Aorta (tissue), 5 donors: Measurements from ENCODE around the gene ZNF19. TPM values are rescaled to one million over a fixed set of nuclear protein-coding genes. Genes with fewer than 3 reads are reported as not detected.
A peak's percentile ranks its signal among the peaks of the same experiment; 100 is the strongest.

Experiments
- ATAC-seq: fragments of 200-7000 bp; cut with Tn5 transposase; one replicate; pipeline ENCODE4 v1.9.1; 2022; ENCODE audit warnings: moderate library complexity; ENCODE audit not compliant: low FRiP score
- DNase-seq, 2 donors: peaks; one replicate each; pipeline ENCODE4 v3.0.0-alpha.2; 2020
- H3K27ac ChIP-seq, 2 donors: one replicate each; pipeline ENCODE4 v1.5.1; 2013; ENCODE audit warnings: low read length in 2 of 2, mild to moderate bottlenecking in 2 of 2, moderate library complexity in 2 of 2, control low read depth in 1 of 2, inconsistent platforms in 1 of 2, low read depth in 1 of 2
- H3K27me3 ChIP-seq, 2 donors: one replicate each; pipeline ENCODE4 v1.6.1; 2013; ENCODE audit warnings: control low read depth in 1 of 2, low read length in 1 of 2, mild to moderate bottlenecking in 1 of 2, moderate library complexity in 1 of 2; ENCODE audit not compliant: insufficient read depth in 2 of 2, control insufficient read depth in 1 of 2
- H3K36me3 ChIP-seq, 2 donors: one replicate each; pipeline ENCODE4 v1.6.1; 2013; ENCODE audit warnings: control low read depth in 1 of 2, low read length in 1 of 2, mild to moderate bottlenecking in 1 of 2; ENCODE audit not compliant: insufficient read depth in 2 of 2, control insufficient read depth in 1 of 2
- H3K4me1 ChIP-seq, 2 donors: one replicate each; pipeline ENCODE4 v1.6.1; 2013; ENCODE audit warnings: low read length in 2 of 2, control low read depth in 1 of 2, mild to moderate bottlenecking in 1 of 2, moderate library complexity in 1 of 2; ENCODE audit not compliant: insufficient read depth in 2 of 2, control insufficient read depth in 1 of 2
- H3K4me3 ChIP-seq, 2 donors: one replicate each; pipeline ENCODE4 v1.5.1; 2013; ENCODE audit warnings: low read length in 2 of 2, control low read depth in 1 of 2, mild to moderate bottlenecking in 1 of 2
- H3K9me3 ChIP-seq: one replicate; pipeline ENCODE4 v1.6.1; 2013; ENCODE audit warnings: mild to moderate bottlenecking, low read length; ENCODE audit not compliant: control insufficient read depth
- WGBS, 2 donors: extraction: QIAGEN DNeasy Blood & Tissue Kit; methylation state at CpG; one replicate each; pipeline ENCODE4 v1.1.7; 2013; 5-methylcytosine and 5-hydroxymethylcytosine counted together
- intact Hi-C, 2 donors: fragments of 100-400 bp; cut with DNase I; formaldehyde crosslinking; loops; one replicate each; pipeline versions ENCODE4 v1.14.2 to v1.15.0; 2022
- polyA plus RNA-seq, 2 donors: library from polyadenylated mRNA; stranded (reverse); fragments of 200-250 nt; gene quantifications; one replicate each; pipeline ENCODE4 v1.2.3, GENCODE V29; 2013
- total RNA-seq, 2 donors: library from RNA; stranded (reverse); fragmentation: NEBNext Ultra II Directional; extraction: Animal tissue kit (Norgen Biotek cat#: 25700); gene quantifications; one replicate each; pipeline ENCODE4 v1.2.1, GENCODE V29; 2021
- donor health status: healthy with polysubstance abuse.
- donor health status: Bipolar disorder and iron deficiency.
- donor health status: DM: no; HTN: no; CAD: no.
- donor health status: DM: no; HTN: no; CAD: no.
- donor health status: DM: yes; HTN: yes; CAD: no.

ZNF19 gene
- total and polyA plus RNA-seq, 4 donors, result 2.7 to 9.2 (median 3.1) TPM

- intact Hi-C loops, result no loop called here
- DNase-seq, result no peak
- H3K27ac ChIP-seq, result no peak overlapping the region
- peaks cover 3 to 5% of the 10 kb centered on the region in 2 donors for H3K36me3 ChIP-seq
- H3K27me3 ChIP-seq, result no peaks in the 10 kb centered on the region
- peaks cover 13% of the 10 kb centered on the region for H3K9me3 ChIP-seq
- no peak overlapping the region for H3K4me3 ChIP-seq
- H3K4me1 ChIP-seq, result no peaks in the 10 kb centered on the region
- WGBS, 2 donors, result 92 to 93% methylated on average over 6 of the region's 6 CpGs
- no peak for ATAC-seq
Observed at GRCh38 chr16:71443714-71444113, 45.4 kb downstream of the ZNF19 start.

- intact Hi-C loops, result no loop called here
- no peak for DNase-seq
- no peak within 1 kb of the TSS for H3K27ac ChIP-seq
- no peak within 1 kb of the TSS for H3K4me3 ChIP-seq
- H3K9me3 ChIP-seq, result peaks cover 8% of the 10 kb centered on the region
- no peaks in the 10 kb centered on the region for H3K36me3 ChIP-seq
- H3K27me3 ChIP-seq, result no peaks in the 10 kb centered on the region
- ATAC-seq, result no peak
- no peaks in the 10 kb centered on the region for H3K4me1 ChIP-seq
- WGBS, 2 donors, result 82 to 84% methylated on average over 13 of the region's 13 CpGs
Observed at GRCh38 chr16:71442051-71442440, 47.1 kb downstream of the ZNF19 start, which contains the start of gene TLE7. TLE7 (minus strand) TSS chr16:71442054; CDS start chr16:71433324, 8,730 bp downstream.

- DNase-seq (no peak), ATAC-seq (no peak)
- intact Hi-C loops, result no loop called here
- H3K27me3 ChIP-seq, result no peaks in the 10 kb centered on the region
- no peak overlapping the region for H3K4me3 ChIP-seq
- H3K36me3 ChIP-seq, result no peaks in the 10 kb centered on the region
- H3K4me1 ChIP-seq, result no peaks in the 10 kb centered on the region
- 27 to 32% methylated on average over 62 to 71 of the region's 71 CpGs for WGBS, 2 donors
- no peak overlapping the region for H3K27ac ChIP-seq
- H3K9me3 ChIP-seq, result peaks cover 7% of the 10 kb centered on the region
Observed at GRCh38 chr16:71441348-71442050, 47.6 kb downstream of the ZNF19 start.

GRCh38 chr16:71440669-71441347 is 48.3 kb downstream of the ZNF19 start:
- H3K27ac ChIP-seq, result no peak overlapping the region
- DNase-seq (no peak), ATAC-seq (no peak)
- no peaks in the 10 kb centered on the region for H3K4me1 ChIP-seq
- no peaks in the 10 kb centered on the region for H3K27me3 ChIP-seq
- H3K4me3 ChIP-seq, result no peak overlapping the region
- peaks cover 5% of the 10 kb centered on the region for H3K9me3 ChIP-seq
- intact Hi-C loops, result no loop called here
- H3K36me3 ChIP-seq, result no peaks in the 10 kb centered on the region
- WGBS, 2 donors, result 69 to 71% methylated on average over 25 of the region's 25 CpGs

GRCh38 chr16:71439523-71439922 is 49.6 kb downstream of the ZNF19 start:
- Histone ChIP-seq H3K4me1 (no peaks in the 10 kb centered on the region), H3K36me3 (no peaks in the 10 kb centered on the region), H3K9me3 (peaks cover 5% of the 10 kb centered on the region), H3K27ac (no peak overlapping the region), H3K4me3 (no peak overlapping the region), H3K27me3 (no peaks in the 10 kb centered on the region)
- intact Hi-C loops, result no loop called here
- DNase-seq, result no peak
- WGBS, 2 donors, result 20 to 43% methylated on average over 3 of the region's 3 CpGs
- ATAC-seq, result no peak

- 75 to 80% methylated on average over 7 of the region's 7 CpGs for WGBS, 2 donors
- intact Hi-C loops, result no loop called here
- no peak overlapping the region for H3K27ac ChIP-seq
- H3K9me3 ChIP-seq, result no peaks in the 10 kb centered on the region
- no peak overlapping the region for H3K4me3 ChIP-seq
- DNase-seq (no peak), ATAC-seq (no peak)
- H3K4me1 ChIP-seq, result no peaks in the 10 kb centered on the region
- no peaks in the 10 kb centered on the region for H3K27me3 ChIP-seq
- no peaks in the 10 kb centered on the region for H3K36me3 ChIP-seq
Observed at GRCh38 chr16:71436473-71436872, 52.7 kb downstream of the ZNF19 start.

- no peaks in the 10 kb centered on the region for H3K36me3 ChIP-seq
- 66 to 73% methylated on average over 6 of the region's 6 CpGs for WGBS, 2 donors
- H3K4me1 ChIP-seq, result no peaks in the 10 kb centered on the region
- H3K27me3 ChIP-seq, result peaks cover 0 to 1% of the 10 kb centered on the region in 2 donors
- intact Hi-C loops, result no loop called here
- DNase-seq (peak in 1 of 2 donors; percentile 33), ATAC-seq (no peak)
- H3K9me3 ChIP-seq, result no peaks in the 10 kb centered on the region
- H3K4me3 ChIP-seq, result no peak overlapping the region
- no peak overlapping the region for H3K27ac ChIP-seq
Observed at GRCh38 chr16:71432906-71433305, 56.2 kb downstream of the ZNF19 start.

GRCh38 chr16:71431991-71432390 is 57.1 kb downstream of the ZNF19 start:
- WGBS, 2 donors, result 91 to 96% methylated on average over 9 of the region's 9 CpGs
- Histone ChIP-seq H3K27ac (no peak overlapping the region), H3K4me3 (no peak overlapping the region), H3K27me3 (peaks cover 0 to 1% of the 10 kb centered on the region in 2 donors), H3K4me1 (no peaks in the 10 kb centered on the region), H3K9me3 (peaks cover 2% of the 10 kb centered on the region), H3K36me3 (no peaks in the 10 kb centered on the region)
- ATAC-seq (no peak), DNase-seq (no peak)
- intact Hi-C loops, result no loop called here

- no peaks in the 10 kb centered on the region for H3K4me1 ChIP-seq
- 86 to 87% methylated on average over 14 of the region's 14 CpGs for WGBS, 2 donors
- H3K27ac ChIP-seq, result no peak overlapping the region
- peaks cover 2% of the 10 kb centered on the region for H3K9me3 ChIP-seq
- peaks cover 0 to 1% of the 10 kb centered on the region in 2 donors for H3K27me3 ChIP-seq
- intact Hi-C loops, result no loop called here
- DNase-seq, result no peak
- no peaks in the 10 kb centered on the region for H3K36me3 ChIP-seq
- no peak for ATAC-seq
- no peak overlapping the region for H3K4me3 ChIP-seq
Observed at GRCh38 chr16:71431176-71431575, 57.9 kb downstream of the ZNF19 start.
